ENCODE data around the gene NCAPD2.

DNA sequence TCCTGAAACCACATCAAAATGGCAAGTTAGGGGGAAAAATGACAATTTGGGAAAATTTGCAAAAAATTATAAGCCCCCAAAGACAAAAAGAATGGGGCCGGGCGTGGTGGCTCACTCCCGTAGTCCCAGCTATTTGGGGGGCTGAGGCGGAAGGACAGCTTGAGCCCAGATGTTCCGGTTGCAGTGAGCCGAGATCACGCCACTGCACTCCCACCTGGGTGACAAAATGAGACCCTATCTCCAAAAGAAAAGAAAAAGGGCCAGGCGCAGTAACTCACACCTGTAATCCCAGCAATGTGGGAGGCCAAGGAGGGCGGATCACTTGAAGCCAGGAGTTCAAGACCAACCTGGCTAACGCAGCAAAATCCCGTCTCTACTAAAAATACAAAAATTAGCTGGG, 21.4 kb upstream of the NCAPD2 start:
- TF ChIP-seq, protein P1, sequence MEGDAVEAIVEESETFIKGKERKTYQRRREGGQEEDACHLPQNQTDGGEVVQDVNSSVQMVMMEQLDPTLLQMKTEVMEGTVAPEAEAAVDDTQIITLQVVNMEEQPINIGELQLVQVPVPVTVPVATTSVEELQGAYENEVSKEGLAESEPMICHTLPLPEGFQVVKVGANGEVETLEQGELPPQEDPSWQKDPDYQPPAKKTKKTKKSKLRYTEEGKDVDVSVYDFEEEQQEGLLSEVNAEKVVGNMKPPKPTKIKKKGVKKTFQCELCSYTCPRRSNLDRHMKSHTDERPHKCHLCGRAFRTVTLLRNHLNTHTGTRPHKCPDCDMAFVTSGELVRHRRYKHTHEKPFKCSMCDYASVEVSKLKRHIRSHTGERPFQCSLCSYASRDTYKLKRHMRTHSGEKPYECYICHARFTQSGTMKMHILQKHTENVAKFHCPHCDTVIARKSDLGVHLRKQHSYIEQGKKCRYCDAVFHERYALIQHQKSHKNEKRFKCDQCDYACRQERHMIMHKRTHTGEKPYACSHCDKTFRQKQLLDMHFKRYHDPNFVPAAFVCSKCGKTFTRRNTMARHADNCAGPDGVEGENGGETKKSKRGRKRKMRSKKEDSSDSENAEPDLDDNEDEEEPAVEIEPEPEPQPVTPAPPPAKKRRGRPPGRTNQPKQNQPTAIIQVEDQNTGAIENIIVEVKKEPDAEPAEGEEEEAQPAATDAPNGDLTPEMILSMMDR (IDR thresholded peaks at IDR 0.05 in 8 of 11, conservative IDR thresholded peaks at IDR 0.05 in 3 of 11): no peak
- no peak for TF ChIP-seq POLR2A (IDR thresholded peaks at IDR 0.05)

All from spleen (tissue), 7 donors.